SK-N-MC (cell line): ENCODE results near the gene IL20RA.

Source experiments
- EZH2 ChIP-seq: fragments of 200-600 bp; sonication (generic); IDR thresholded peaks from one replicate; pipeline ENCODE4 v1.6.1; 2017; ENCODE audit warnings: antibody characterized with exemption
- POLR2AphosphoS5 ChIP-seq: IDR thresholded peaks from 2 replicates; pipeline ENCODE4 v1.6.1; 2012; ENCODE audit warnings: mild to moderate bottlenecking, low read depth, low read length, borderline replicate concordance

DNA sequence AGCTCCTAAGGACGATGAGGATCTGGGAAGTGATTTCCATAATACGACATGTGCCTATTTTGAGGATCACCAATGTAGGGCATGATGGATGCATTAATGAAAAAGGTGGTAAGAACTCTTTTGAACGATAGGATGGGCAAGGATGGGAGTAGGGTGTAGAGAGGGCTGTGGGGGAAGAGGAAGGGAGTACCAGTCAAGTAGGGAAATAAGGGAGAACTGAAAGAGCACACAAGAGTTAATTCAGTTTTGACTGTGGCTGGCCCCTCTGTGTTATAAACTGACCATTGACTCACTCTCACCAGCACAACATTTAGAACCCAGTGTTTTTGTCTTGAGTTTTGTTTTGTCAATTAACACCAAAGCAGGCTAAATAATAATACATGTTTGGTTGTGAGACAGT lies 89.6 kb downstream of the IL20RA start:
- TF ChIP-seq EZH2, result no peak
- TF ChIP-seq POLR2AphosphoS5, result no peak
